GM11168 (cell line): Measurements from ENCODE around the gene GGA1.
"Not testable (repeated sequence)": the region's sequence is repeated elsewhere in the genome, so short reads cannot be mapped to it uniquely, and the experiment has no call there.

Experiments used
- in situ Hi-C: fragments of 300-500 bp; cut with MboI; formaldehyde crosslinking; loops from one replicate; pipeline ENCODE4 v1.12.0; 2022; ENCODE audit warnings: low sequenced_read_pairs; ENCODE audit not compliant: unreplicated experiment

GGA1 gene

DNA sequence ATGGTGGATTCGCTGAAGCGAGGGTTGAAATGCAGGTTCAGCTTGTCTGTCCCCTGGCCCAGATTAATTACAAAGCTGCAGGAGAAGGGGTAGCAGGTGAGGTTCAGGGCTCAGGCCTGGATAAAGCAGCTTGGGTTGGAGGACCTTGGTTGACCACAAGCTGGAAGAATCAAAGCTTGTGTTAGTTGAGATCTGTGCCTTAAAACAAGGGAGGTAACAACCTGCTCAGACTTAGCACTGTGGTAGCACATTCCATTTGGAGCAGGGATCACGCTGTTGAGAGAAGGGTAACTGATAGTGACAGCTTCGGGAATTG is 38.0 kb upstream of the GGA1 start:
- in situ Hi-C loops = loop anchor here (5.0 kb wide), 1 partner anchor 33 kb away; no protein-coding TSS in a partner anchor

DNA sequence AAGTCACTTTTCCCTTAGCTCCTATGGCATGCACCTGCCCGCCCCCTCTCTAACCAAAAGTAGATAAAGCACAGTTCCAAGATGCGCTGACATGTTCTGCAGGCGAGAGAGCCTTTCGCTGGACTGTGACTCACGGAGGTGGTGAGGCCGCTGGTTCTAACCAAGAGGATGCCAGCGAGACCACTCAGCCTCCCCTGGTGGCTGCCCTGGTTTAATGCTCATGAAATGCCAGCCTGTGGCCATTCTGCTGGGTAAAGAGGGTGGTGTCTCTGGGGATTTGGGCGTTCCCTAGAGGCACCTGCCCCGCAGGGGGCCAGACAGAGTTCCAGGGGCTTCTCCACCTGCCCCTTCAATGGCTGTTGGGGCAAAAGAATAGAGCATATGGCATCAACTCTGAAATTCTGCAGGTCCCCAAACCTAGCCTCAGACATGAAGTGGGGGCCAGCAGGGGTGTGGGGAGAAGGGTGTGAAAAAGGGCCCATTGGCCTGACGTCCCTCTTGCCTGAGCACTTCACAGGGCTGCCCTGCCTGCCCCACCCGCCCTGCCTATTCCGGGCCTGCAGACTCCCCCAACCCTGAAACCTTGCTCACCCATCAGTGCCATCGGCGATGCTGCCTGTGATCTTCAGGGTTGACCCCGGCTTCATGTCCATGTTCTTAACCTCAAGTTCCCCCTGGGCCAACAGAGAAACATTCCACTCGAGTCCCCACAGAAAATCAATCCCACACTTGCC is 37.2 kb upstream of the GGA1 start:
- in situ Hi-C loops = loop anchor here (5.0 kb wide), 1 partner anchor 34 kb away; no protein-coding TSS in a partner anchor

DNA sequence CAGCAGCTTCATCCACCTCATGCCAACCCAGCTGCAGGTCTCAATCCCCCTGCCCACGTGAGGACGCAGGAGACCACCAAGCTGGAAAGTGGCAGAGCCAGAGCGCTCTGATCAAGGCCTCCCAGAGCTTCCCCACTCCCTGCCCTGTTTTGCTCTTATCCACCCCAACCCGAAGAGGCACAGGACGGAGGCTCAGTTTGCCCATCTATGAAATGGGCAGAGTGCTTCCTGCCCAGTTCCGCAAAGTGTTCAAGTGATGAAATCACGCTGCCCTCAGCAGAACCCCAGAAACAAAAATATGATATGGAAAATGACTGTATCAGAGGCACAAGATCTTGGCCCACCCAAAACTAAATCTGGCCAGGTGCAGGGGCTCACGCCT is 36.7 kb upstream of the GGA1 start:
- in situ Hi-C loops = loop anchor here (5.0 kb wide), 1 partner anchor 35 kb away; no protein-coding TSS in a partner anchor

DNA sequence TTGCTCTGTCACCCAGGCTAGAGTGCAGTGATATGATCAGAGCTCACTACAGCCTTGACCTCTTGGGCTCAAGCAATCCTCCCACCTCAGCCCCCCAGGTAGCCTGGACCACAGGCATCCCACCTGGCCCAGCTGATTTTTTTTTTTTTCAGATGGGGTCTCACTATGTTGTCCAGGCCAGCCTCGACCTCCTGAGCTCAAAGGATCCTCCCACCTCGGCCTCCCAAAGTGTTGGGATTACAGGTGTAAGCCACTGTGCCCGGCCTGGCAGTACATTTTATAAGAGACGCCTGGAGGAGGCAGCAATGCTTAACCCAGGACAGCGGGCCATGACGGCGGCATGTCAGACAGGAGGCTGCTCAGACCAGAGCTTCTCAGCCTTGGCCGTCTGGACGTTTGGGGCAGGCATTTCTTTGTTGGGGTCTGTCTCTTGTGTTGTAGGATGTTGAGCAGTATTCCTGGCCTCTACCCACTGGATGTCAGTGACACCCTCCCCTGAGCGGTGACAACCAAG is 33.1 kb upstream of the GGA1 start:
- in situ Hi-C loops = no loop called here

DNA sequence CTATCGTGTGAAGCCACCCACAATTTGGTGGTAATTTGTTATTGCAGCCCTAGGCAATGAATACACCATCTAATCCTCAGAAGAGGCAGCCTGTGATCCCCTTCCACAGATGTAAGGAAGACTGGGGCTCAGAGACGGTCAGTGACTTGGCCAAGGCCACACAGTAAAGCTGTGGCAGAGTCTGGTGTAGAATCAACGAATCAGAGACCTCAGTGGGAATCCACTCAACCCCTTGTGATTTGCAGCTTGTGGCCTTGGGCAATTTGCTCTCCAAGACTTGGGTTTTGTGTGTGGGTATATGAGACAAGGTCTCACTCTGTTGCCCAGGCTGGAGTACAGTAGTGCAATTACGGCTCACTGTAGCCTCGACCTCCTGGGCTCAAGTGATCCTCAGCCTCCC is 30.6 kb upstream of the GGA1 start:
- in situ Hi-C loops = no loop called here

DNA sequence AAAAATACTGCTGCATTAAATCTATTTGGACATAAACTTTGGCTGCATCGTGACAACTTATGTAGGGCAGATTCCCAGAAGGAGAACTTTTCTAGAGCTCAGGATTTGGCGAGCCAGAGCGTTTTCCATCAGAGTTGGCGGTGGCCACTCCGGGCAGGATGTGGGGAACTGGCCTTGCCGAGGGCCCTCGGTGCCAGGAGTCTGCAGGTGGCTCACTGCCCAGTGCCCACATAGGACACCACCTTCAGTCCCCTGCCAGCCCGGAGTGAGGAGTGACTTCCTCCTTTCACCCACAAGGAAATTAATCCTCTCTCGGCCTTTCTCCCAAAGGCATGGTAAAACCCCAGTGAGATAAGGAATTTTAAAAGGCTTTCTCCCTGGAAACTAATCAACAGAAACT is 27.1 kb upstream of the GGA1 start:
- in situ Hi-C loops = no loop called here

DNA sequence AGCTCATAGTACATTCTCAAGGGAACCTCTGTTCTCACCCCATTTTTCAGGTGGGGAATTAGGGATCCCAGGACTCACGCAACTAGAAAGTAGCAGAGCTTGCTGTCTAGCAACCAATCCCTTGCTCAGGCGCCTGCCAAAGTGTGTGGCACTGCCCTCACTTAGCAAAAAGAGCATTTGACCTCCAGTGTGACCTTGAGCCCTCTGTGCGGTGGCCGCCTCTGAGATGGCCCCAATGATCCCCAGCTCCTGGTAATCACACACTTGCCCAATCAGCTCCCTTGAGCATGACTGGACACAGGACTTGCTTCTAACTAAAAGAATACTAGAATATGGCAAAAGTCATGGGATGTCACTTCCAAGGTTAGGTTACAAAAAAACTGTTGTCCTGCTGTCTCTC is 26.1 kb upstream of the GGA1 start:
- in situ Hi-C loops = no loop called here

DNA sequence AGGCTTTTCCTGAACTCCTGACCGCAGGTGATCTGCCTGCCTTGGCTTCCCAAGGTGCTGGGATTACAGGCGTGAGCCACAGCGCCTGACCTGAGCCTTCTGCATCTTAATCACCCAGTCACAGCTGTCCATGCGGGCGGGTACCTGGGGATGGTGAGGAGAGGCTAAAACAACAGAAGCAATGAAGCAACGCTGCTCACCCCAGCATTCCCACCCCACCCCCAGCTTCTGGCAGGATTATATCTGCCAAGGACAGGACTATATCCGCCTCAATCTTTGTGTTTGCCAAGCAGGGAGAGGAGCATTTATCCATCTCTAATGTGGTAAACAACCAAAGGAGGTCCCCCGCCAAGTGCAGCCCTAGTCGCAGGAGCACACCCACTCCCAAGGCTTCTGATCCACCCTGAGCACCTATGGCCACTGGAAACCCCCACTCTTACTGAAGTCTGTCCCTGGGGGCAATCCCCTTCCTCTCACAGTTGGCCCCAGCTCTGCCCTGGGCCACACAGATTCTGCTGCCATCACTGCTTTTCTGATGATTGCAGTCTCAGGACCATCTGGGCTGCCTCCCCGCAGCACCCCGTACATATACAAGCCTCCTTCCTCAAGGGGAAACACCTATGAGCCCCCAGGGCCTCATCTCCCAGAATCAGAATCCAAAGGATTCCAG is 20.0 kb upstream of the GGA1 start:
- in situ Hi-C loops = no loop called here

DNA sequence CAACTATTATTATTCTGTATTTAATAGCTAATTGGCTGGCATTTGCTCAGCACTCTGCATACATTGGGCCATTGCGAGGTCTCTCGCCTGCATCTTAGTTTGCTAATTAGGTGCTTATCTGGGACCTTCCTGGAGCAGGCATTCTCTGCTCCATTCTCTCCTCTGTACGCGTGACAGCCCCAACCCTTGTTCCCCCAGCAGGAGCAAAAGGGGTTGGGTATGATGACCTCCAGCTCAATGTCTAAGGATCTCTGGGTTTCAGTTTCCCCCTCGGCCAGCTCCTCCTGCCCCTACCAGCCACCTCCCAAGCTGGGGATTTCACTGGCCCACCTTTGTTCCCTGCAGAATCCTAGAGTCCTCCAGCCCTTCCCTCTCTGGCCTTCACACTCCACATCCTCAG is 19.0 kb upstream of the GGA1 start:
- in situ Hi-C loops = no loop called here

DNA sequence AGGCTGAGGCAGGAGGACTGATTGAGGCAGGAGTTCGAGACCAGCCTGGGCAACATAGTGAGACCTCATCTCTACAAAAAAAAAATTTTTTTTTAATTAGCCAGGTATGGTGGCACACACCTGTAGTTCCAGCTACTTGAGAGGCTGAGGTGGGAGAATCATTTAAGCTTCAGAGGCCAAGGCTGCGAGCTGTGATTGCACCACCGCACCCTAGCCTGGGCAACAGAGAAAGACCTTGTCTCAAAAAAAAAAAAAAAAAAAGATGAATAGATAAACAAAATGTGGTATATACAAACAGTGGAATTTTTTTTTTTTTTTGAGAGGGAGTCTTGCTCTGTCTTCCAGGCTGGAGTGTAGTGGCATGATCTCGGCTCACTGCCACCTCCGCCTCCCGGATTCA is 17.6 kb upstream of the GGA1 start:
- in situ Hi-C loops = not testable (repeated sequence)

DNA sequence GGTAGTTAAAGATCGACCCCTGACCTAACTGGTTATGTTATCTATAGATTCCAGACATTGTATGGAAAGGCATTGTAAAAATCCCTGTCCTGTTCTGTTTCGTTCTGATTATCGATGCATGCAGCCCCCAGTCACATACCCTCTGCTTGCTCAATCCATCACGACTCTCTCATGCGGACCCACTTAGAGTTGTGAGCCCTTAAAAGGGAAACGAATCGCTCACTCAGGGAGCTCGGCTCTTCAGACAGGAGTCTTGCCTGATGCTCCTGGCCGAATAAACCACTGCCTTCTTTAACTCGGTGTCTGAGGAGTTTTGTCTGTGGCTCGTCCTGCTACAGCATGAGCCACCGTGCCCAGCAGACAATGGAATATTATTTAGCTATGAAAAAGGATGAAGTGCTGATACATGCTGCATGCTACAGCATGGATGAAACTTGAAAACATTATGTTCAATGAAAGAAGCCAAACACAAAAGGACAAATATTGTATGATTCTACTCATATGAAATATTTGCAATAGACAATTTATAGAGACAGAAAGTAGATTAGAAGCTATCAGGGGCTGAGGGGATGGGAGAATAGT is 16.7 kb upstream of the GGA1 start:
- in situ Hi-C loops = no loop called here

DNA sequence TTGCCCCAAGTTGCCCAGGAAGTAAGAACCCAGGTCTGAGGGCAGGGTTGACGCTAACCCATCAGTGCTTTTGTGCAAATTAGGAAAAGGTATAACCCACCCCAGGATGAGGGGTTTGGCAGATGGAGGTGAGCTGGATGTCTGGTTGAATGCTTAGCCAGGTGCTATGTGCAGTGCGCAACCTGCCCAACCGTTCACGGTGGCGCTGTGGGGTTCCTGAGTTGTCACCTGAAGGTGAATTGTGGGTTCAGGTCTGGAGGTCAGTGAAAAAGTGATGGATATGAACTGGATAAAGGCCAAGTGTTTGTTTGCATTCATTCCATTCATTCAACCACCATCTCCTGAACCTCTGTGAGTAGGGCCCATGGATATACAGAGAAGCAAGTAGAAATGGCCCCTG is 14.4 kb upstream of the GGA1 start:
- in situ Hi-C loops = no loop called here

DNA sequence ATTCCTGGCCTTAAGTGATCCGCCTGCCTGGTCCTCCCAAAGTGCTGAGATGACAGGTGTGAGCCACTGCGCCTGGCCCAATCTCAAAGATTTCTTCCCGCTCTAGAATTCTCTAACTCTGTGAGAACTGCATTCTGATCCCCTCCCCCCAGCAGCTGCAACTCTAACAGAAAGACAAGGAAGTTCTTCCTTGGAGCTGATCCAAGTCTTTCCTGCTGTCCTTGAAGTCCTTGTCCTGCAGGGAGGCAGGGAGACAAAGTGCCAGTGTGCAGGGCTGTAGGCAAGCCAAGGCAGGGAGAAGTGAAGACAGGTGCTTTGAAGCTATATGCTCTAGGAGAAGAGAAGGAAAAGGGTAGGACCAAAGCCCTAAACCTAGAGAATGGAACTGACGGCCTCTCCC is 9.5 kb upstream of the GGA1 start:
- in situ Hi-C loops = no loop called here

DNA sequence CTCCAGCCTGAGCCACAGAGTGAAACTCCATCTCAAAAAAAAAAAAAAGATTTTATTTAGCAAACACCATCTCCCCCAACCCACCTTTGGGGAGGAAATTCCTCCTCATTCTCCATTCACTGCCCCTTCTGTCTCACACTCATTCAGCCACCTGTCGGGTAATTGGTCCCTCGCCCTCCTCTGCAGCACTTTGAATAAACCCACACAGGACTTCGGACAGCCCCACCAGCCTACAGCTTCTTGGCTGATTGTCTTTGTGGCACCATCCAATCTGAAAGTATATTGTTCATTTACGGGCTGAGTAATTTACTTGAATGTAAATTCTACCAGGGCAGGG is 7.5 kb upstream of the GGA1 start:
- in situ Hi-C loops = no loop called here

DNA sequence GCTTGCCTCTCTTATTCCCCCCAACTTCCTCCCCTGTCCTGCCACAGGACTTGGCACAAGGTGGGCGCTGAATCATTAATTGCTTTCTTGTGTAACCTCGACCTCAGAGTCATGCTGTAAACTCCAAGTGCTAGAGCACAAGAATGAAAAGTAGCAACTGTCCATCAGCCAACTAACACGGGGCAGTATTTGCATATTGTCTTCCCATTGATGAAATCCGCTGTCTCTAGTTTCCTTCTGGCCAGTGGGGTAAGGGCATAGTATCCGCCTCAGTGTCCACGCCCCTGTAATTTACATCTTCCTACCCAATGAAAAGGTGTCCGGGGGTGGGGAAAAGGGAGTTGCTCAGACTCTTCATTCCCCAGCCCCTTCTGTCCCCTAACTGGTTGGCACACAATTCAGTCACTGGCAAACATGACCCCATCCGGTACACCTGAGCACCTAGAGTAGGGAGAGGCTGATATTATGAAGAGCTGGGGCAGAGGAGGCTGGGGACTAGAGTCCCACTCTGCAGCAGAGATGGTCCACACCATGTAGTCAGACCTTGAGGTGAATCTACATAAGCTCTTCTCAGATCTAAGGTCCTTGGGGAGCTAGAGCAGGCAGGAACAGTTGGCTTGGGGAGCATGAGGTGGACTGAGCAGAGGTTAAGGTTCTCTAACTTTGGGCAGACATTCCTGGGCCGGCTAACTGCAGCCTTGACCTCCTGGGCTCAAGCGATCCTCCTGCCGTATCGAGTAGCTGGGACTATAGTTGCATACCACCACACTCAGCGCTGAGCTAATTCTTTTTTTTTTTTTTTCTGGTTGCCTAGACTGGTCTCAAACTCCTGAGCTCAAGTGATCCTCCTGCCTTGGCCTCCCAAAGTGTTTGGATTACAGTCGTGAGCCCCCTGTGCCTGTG is 6.8 kb upstream of the GGA1 start:
- in situ Hi-C loops = no loop called here

DNA sequence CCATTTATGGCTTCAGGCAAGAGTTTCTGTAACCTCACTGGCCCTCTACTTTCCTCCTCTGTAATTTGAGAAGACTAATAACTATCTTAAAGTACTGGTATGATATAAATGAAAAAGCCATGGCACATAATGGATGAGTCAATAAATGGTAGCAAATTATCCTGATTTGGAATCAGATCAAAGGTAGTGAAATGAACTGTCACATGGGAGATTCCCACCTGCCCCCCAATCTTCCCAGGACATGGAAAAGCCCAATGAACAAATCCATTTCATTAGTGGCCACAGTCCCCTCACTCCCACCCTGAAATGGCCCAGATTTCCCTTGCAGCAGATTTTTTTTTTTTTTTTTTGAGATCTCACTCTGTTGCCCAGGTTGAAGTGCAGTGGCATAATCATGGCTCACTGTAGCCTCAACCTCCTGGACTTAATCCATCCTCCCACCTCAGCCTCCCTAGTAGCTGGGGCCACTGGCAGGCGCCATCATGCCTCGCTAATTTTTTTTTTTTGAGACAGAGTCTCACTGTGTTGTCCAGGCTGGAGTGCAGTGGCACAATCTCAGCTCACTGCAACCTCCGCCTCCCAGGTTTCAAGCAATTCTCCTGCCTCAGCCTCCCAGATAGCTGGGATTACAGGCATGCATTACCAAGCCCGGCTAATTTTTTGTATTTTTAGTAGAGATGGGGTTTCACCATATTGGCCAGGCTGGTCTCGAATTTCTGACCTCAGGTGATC is 5.9 kb upstream of the GGA1 start:
- in situ Hi-C loops = not testable (repeated sequence)

DNA sequence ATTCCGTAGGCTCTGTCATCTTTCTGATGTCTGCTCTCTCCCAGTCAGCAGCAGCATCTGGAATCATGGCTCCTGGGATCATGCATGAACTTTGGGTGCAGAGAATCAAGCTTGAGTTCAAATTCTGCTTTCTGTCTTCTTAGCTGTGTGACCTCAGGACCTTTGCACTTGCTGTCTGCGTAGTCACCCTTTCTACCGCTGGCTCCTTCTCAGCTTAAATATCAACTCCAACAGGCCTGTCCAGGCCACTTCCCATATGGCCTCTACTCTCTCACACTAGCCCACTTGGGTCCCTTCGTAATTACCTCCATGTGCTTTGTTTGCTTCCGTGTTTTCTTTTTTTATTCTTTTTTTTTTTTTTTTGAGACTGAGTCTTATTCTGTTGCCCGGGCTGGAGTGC is 4.6 kb upstream of the GGA1 start:
- in situ Hi-C loops = no loop called here

DNA sequence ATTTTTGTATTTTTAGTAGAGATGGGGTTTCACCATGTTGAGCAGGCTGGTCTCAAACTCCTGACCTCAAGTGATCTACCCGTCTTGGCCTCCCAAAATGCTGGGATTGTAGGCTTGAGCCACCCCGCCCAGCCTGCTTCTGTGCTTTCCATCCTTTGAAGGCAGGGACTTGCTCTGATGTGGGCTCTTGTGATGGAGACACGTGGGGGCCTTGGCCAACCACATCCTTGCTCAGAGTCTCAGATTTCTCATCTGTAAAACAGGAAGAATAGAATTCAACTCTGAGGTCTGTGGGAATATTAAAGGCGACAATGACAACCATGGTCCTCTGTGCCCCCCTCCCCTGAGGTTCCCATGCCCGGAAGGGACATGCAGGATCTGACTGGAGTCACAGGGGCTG is 3.8 kb upstream of the GGA1 start:
- in situ Hi-C loops = no loop called here

DNA sequence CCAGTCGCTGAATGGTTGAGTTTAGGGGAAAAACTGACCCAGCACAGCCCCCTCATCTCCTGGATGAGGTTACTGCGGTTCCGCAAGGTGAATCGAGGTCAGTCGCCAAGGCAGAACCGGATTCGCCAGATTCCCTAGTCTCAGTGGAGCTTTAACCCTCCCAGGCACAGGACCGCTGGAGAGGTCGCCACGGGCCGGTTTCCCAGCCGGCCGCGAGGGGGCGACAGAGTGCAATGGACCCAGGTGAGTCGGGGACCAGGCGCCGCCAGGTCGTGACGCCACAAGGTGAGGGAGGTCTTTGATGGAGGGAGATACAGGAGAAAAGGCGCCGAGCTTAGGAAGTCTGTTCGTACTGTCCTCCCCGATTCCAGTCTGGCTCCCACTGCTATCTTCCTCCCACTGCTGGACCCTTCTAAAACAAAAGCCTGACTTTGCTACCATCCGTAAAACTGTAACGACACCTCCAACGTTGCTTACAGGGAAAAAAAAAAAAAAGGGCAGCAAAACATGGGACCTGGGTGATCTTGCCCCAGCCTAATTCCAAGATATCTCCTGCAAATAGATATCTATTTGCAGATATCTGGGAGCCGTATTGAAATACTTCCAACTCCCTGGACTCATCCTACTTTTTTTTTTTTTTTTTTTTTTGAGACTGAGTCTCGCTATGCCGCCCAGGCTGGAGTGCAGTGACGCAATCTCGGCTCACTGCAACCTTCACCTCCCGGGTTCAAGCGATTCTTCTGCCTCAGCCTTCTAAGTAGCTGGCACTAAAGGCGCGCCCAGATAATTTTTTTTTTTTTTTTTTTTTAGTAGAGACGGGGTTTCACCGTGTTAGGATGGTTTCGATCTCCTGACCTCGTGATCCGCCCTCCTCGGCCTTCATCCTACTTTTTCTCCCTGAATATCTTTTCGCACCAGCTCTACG is 1.4 kb upstream of the GGA1 start:
- in situ Hi-C loops = no loop called here
